K562 (cell line): ENCODE results near the gene ADAM8. TPM values are rescaled to one million over a fixed set of nuclear protein-coding genes. Genes with fewer than 3 reads are reported as not detected.
A peak's percentile ranks its signal among the peaks of the same experiment; 100 is the strongest.

Source experiments
- DDX20 ChIP-seq: fragments of 450-650 bp; IDR thresholded peaks from 2 replicates; pipeline ENCODE4 v1.6.1; 2016; ENCODE audit warnings: missing genetic modification characterization, low read depth, mild to moderate bottlenecking, missing compliant biosample characterization, moderate library complexity
- E2F6 ChIP-seq, 2 experiments: IDR thresholded peaks; 2 replicates each; pipeline ENCODE4 v1.6.1; 2011; ENCODE audit warnings: borderline replicate concordance in 1 of 2, control low read depth in 1 of 2, low read depth in 1 of 2, low read length in 1 of 2, mild to moderate bottlenecking in 1 of 2, mixed read lengths in 1 of 2, moderate library complexity in 1 of 2; ENCODE audit not compliant: insufficient read depth in 1 of 2, insufficient read length in 1 of 2, poor library complexity in 1 of 2, severe bottlenecking in 1 of 2; ENCODE audit errors: extremely low read depth in 1 of 2
- FIP1L1 ChIP-seq: fragments of 200-400 bp; formaldehyde crosslinking; IDR thresholded peaks from 2 replicates; pipeline ENCODE4 v1.6.1; 2018; ENCODE audit warnings: mild to moderate bottlenecking, low read depth, low read length; ENCODE audit not compliant: poor library complexity, severe bottlenecking
- PTBP1 ChIP-seq: fragments of 200-400 bp; formaldehyde crosslinking; IDR thresholded peaks from 2 replicates; pipeline ENCODE4 v1.6.1; 2017; ENCODE audit warnings: low read depth, low read length
- SRSF9 ChIP-seq: fragments of 200-400 bp; formaldehyde crosslinking; IDR thresholded peaks from 2 replicates; pipeline ENCODE4 v1.6.1; 2017; ENCODE audit warnings: low read depth, low read length, borderline replicate concordance
- ZNF133 ChIP-seq: fragments of 250-450 bp; sonication (Bioruptor Pico); IDR thresholded peaks from 2 replicates; pipeline ENCODE4 v1.4.0; 2020; ENCODE audit warnings: mild to moderate bottlenecking
- ZNF143 ChIP-seq: sonication (generic); formaldehyde crosslinking; IDR thresholded peaks from 2 replicates; pipeline ENCODE4 v1.9.0; 2022; ENCODE audit warnings: mild to moderate bottlenecking, missing genetic modification reagents
- ZNF609 ChIP-seq: sonication (generic); formaldehyde crosslinking; IDR thresholded peaks from 2 replicates; pipeline ENCODE4 v1.8.1; 2023; ENCODE audit warnings: missing genetic modification reagents, mild to moderate bottlenecking, borderline replicate concordance
- ZNF79 ChIP-seq: fragments of 250-450 bp; sonication (Bioruptor Pico); IDR thresholded peaks from 2 replicates; pipeline ENCODE4 v1.4.0; 2020; ENCODE audit warnings: low read depth, mild to moderate bottlenecking, moderate library complexity
- polyA plus RNA-seq, 8 experiments: library from polyadenylated mRNA; depleted of rRNA in 4 of 8; stranded (reverse) in 5 of 8; unstranded in 3 of 8; fragments of >200 nt; fragmentation: Nextera tagmentation in 2 of 8; fragmentation: Illumina TruSeq in 1 of 8; extraction: Ambion mirVana in 2 of 8; extraction: Trizol in 1 of 8; gene quantifications; 2 replicates each; pipeline versions ENCODE4 v1.2.1 to v1.2.3, GENCODE V29; 2011 to 2014; ENCODE audit warnings: inconsistent platforms in 1 of 8, missing spikeins in 1 of 8
- total RNA-seq, 7 experiments: library from RNA; depleted of rRNA in 6 of 7; stranded (reverse); fragments of >200 nt in 6 of 7; fragmentation: Illumina TruSeq in 2 of 7; extraction: Trizol in 2 of 7; gene quantifications; 2 replicates each; pipeline versions ENCODE4 v1.2.1 to v1.2.3, GENCODE V29; 2011 to 2021; ENCODE audit warnings: low replicate concordance in 1 of 7

ADAM8 gene
- total and polyA plus RNA-seq, 9 of the 15 experiments (the other 6 are each of a cell fraction or from before 2014, with no cell fraction given), result 0.07 to 7.0 (median 1.1) TPM

DNA sequence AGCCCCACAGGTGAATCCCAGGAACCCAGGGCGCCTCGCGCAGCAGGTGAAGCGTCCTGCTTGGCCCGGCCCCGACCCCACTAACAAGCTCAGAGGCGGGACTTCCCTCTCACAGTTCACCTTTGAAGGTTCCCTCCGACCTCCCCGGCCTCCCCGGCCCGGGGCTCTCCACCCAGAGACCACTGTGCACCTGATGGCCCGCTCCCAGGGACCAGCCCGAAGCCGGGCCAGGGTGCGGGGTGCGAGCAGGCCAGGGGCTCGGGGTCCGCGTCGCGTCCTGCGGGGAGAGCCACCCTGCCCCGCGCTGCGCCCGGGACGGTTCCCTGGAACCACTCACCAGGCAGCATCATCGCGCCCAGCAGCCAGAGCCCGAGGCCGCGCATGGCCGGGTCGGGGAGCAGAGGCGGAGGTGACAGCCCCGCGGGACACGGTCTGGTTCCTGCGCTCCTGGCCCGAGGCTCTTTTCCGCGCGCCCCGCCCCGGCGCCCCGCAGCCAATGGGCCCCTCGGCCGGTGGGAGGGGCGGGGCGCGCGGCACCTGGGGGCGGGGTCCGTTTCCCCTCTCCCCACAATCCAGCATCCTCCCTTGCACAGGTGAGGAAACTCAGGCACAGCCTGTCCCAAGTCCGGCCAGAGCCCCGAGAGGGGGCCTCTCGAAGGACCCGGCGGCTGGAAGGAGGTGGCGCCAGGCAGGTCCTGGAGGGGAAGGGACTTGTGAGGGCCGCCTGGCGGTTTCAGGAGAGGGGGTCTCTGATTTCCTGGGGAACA lies at the start of gene ADAM8 (continued):
- no peak for TF ChIP-seq ZNF133 (CRISPR knock-in tag)
- no peak for TF ChIP-seq DDX20
- no peak for TF ChIP-seq ZNF79
- no peak for TF ChIP-seq SRSF9
- TF ChIP-seq ZNF143 (CRISPR knock-in tag), result no peak
- no peak for TF ChIP-seq FIP1L1
- TF ChIP-seq PTBP1, result no peak
- peak in 1 of 2 experiments; percentile 30 for TF ChIP-seq E2F6 (IDR thresholded peaks at IDR 0.05; ENCODE audit: borderline replicate concordance in 1 of 2, extremely low read depth in 1 of 2, insufficient read depth in 1 of 2, insufficient read length in 1 of 2, low read depth in 1 of 2, low read length in 1 of 2, poor library complexity in 1 of 2, severe bottlenecking in 1 of 2)
- no peak for TF ChIP-seq ZNF609 (CRISPR knock-in tag)
